Mammary epithelial cell (primary cell): Measurements from ENCODE around the gene ABLIM3.

Experiments
- CTCF ChIP-seq, 2 donors: IDR thresholded peaks in 1 of 2; conservative IDR thresholded peaks in 1 of 2; 2 replicates each; pipeline ENCODE4 v1.5.1; 2011 to 2012; ENCODE audit warnings: inconsistent platforms in 2 of 2, low read length in 2 of 2, mild to moderate bottlenecking in 2 of 2, control low read depth in 1 of 2, low read depth in 1 of 2; ENCODE audit not compliant: insufficient read depth in 1 of 2; ENCODE audit errors: extremely low read depth in 1 of 2
- EZH2 ChIP-seq: IDR thresholded peaks from 2 replicates; pipeline ENCODE4 v1.6.1; 2012; ENCODE audit warnings: low read length, inconsistent platforms, borderline replicate concordance

GRCh38 chr5:149133795-149134777, 7.2 kb upstream of the ABLIM3 start:
- TF ChIP-seq CTCF (conservative IDR thresholded peaks at IDR 0.05 in 1 of 2, IDR thresholded peaks at IDR 0.05 in 1 of 2; ENCODE audit: extremely low read depth in 1 of 2, insufficient read depth in 1 of 2, low read depth in 1 of 2, low read length in 2 of 2) (no peak), EZH2 (no peak)
